ENCODE measurements around the gene MDM2.

DNA sequence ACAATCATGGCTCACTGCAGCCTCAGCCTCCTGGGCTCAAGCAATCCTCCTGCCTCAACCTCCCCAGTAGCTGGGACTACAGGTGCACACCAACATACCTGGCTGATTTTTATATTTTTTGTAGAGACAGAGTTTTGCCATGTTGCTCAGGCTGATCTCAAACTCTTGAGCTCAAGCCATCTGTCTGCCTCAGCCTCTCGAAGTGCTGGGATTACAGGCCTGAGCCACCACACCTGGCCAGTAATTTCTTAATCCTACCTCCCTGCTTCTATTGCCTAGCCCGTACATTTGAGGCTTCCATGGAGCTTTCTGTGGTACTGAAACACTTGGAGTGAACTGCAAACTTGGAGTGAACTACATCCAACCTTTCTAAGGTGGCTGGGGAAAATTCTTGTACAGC lies 41.3 kb upstream of the MDM2 start:
- TF ChIP-seq, protein P1, sequence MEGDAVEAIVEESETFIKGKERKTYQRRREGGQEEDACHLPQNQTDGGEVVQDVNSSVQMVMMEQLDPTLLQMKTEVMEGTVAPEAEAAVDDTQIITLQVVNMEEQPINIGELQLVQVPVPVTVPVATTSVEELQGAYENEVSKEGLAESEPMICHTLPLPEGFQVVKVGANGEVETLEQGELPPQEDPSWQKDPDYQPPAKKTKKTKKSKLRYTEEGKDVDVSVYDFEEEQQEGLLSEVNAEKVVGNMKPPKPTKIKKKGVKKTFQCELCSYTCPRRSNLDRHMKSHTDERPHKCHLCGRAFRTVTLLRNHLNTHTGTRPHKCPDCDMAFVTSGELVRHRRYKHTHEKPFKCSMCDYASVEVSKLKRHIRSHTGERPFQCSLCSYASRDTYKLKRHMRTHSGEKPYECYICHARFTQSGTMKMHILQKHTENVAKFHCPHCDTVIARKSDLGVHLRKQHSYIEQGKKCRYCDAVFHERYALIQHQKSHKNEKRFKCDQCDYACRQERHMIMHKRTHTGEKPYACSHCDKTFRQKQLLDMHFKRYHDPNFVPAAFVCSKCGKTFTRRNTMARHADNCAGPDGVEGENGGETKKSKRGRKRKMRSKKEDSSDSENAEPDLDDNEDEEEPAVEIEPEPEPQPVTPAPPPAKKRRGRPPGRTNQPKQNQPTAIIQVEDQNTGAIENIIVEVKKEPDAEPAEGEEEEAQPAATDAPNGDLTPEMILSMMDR (IDR thresholded peaks at IDR 0.05) = no peak
- TF ChIP-seq POLR2A (IDR thresholded peaks at IDR 0.05) = no peak

All from heart left ventricle (tissue), 13 donors.